Type B pancreatic cell (in vitro differentiated cells): ENCODE measurements around the gene ANKRD29. TPM values are rescaled to one million over a fixed set of nuclear protein-coding genes. Genes with fewer than 3 reads are reported as not detected.
A peak's percentile ranks its signal among the peaks of the same experiment; 100 is the strongest.

Experiments used
- DNase-seq: peaks from one replicate; pipeline ENCODE4 v3.0.0; 2021; ENCODE audit warnings: mixed read lengths; ENCODE audit not compliant: unreplicated experiment; ENCODE audit errors: extremely low spot score
- H3K27ac Mint-ChIP-seq: 2 replicates; pipeline ENCODE4 v1.8.0; 2021; ENCODE audit warnings: mild to moderate bottlenecking, mixed read lengths
- H3K27me3 Mint-ChIP-seq: 2 replicates; pipeline ENCODE4 v1.8.0; 2021; ENCODE audit warnings: mixed read lengths
- H3K36me3 Mint-ChIP-seq: 2 replicates; pipeline ENCODE4 v1.8.0; 2021; ENCODE audit warnings: mixed read lengths
- H3K4me1 Mint-ChIP-seq: one replicate; pipeline ENCODE4 v1.8.0; 2021; ENCODE audit warnings: mixed read lengths; ENCODE audit not compliant: unreplicated experiment
- H3K4me3 Mint-ChIP-seq: 2 replicates; pipeline ENCODE4 v1.8.0; 2021; ENCODE audit warnings: mild to moderate bottlenecking, mixed read lengths
- H3K9me3 Mint-ChIP-seq: 2 replicates; pipeline ENCODE4 v1.8.0; 2021; ENCODE audit warnings: mixed read lengths
- CTCF ChIP-seq: fragments of 200-600 bp; sonication (generic); conservative IDR thresholded peaks from 2 replicates; pipeline ENCODE4 v1.5.0; 2021; ENCODE audit warnings: antibody characterized with exemption, mild to moderate bottlenecking
- total RNA-seq: library from RNA; stranded (reverse); gene quantifications from 2 replicates; pipeline ENCODE4 v1.2.1, GENCODE V29; 2021; ENCODE audit warnings: low replicate concordance

Gene ANKRD29
- total RNA-seq, 1 donor from 2014 or later: 3.5 TPM

- Mint-ChIP-seq H3K27ac (peak overlapping the region; percentile 62), H3K27me3 (peaks cover 12% of the 10 kb centered on the region), H3K36me3 (peaks cover 9% of the 10 kb centered on the region), H3K9me3 (no peaks in the 10 kb centered on the region), H3K4me1 (peaks cover 43% of the 10 kb centered on the region), H3K4me3 (peak overlapping the region; percentile 64)
- no peak for DNase-seq
- TF ChIP-seq CTCF: no peak
Measured at GRCh38 chr18:23584019-23584983, 78.4 kb downstream of the ANKRD29 start.

DNA sequence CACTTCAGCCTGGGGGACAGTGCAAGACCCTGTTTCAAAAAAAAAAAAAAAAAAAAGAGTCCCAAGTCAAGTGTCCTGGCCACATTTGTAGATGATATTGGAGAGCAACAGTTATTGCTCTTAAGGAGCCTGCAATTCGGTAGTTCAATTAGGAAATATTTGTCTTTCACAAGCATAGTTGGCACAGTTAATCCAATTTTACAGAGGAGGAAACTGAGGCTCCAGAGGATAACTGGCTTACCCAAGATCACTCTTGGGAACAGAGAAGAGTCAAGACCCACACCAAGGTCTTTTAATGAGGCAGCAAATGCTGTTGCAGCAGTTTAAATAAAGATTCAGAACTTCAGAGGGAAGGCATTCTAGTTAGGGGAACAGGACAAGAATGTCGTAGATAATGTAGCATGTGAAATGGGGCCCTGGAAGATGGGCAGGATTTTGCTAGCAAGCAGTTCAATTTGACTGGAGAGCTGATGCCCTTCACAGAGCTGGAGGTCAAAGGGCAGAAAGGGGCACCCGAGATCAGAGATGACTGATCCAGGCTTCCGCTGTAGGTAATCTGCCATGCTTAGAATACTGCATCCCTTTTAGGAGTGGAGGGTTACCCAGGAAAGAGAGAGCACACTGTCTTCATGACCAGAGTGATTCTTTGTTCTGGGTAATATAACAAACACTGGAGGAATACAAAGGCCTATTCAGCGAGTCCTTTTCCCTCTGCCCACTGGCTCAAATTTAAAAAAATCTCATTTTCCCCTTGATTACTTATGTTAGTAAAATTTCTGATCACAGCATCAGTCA, 79.4 kb downstream of the ANKRD29 start:
- no peak for DNase-seq
- H3K9me3 Mint-ChIP-seq: no peaks in the 10 kb centered on the region
- peak overlapping the region; percentile 64 for H3K4me3 Mint-ChIP-seq
- no peak for TF ChIP-seq CTCF
- H3K36me3 Mint-ChIP-seq: peaks cover 18% of the 10 kb centered on the region
- peak overlapping the region; percentile 62 for H3K27ac Mint-ChIP-seq
- H3K4me1 Mint-ChIP-seq: peaks cover 51% of the 10 kb centered on the region
- H3K27me3 Mint-ChIP-seq: peaks cover 10% of the 10 kb centered on the region

DNA sequence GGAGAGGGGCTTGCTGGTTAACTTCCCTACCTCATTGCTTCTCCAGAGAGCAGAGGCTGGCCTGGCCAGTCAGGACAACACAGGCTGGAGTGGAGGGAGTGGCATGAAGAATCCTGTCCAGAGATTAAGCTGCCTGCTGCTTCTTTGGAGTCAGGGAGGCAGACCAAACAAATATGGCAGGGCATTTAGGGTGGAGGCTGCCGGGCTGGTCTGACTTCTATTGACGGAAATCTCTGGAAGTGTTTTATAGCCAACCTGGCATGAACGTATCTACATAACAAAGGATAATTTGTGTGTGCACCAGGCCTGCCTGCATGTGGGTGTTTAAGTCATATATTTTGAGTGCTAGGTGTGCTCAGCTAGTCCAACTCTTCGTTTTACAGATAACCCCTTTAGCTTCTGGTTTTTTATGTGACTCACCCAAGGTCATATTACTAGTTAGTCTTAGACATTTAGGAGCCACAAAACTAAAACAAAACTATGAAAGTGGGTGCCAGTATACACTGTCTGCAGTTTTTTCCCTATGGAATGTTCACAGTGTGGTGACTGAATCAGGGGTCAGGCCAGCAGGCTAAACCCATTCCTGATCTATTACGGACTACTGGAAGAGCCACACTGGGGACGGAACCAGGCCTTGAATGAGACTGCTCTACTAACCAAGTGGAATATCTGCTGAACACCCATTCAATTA, 81.9 kb downstream of the ANKRD29 start:
- DNase-seq: no peak
- Mint-ChIP-seq H3K27me3 (no peaks in the 10 kb centered on the region), H3K9me3 (no peaks in the 10 kb centered on the region), H3K27ac (peak overlapping the region; percentile 47), H3K4me1 (peaks cover 51% of the 10 kb centered on the region), H3K36me3 (peaks cover 23% of the 10 kb centered on the region), H3K4me3 (no peak overlapping the region)
- TF ChIP-seq CTCF: no peak

GRCh38 chr18:23578891-23579653, 83.6 kb downstream of the ANKRD29 start:
- no peak for DNase-seq
- Mint-ChIP-seq H3K4me3 (no peak overlapping the region), H3K4me1 (peaks cover 55% of the 10 kb centered on the region), H3K27me3 (no peaks in the 10 kb centered on the region), H3K9me3 (no peaks in the 10 kb centered on the region), H3K27ac (peak overlapping the region; percentile 48), H3K36me3 (peaks cover 29% of the 10 kb centered on the region)
- no peak for TF ChIP-seq CTCF
